ENCODE results near the gene ADAMTS17.

Gene ADAMTS17

DNA sequence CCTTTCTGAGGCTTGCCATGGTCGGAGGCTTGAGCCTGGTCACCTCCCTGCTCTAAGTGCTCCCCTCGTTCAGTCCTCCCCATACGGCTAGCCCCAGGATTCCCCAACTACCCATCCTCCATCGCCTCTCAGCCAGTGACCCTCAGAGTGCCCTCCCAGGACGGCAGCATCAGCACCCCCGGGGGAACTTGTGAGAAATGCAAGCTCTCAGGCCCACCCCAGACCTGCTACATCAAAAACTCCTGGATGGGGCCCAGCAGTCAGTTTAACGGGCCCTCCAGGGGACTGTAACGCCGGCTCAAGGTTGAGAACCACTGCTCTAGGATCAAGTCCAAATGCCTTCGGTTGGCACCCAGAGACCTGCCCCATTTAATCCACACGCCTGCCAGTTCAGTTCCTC, 6.9 kb downstream of the ADAMTS17 start:
- DNase-seq (ENCODE audit: low read depth) = no peak

DNA sequence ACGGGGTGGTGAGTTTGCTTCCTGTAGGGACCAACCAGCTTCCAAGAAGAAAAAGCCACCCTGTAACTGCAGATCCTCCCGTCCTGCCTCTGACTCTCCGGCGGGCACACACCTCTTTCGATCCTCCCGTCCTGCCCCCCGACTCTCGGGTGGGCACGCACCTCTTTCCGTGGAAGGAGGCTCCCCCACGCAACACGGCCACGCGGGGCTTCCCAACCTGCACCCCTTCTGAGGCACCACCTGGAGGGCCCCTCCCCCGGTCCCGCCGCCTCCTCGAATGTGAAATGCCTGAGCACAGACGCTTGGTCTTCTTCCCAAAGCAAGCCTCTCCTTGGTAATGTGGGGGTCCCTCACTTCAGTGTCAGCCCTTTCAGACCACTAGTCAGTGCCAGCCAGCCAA, 7.3 kb downstream of the ADAMTS17 start:
- no peak overlapping the region for H3K4me3 ChIP-seq (ENCODE audit: low read depth, low read length)
- DNase-seq (ENCODE audit: low read depth) = no peak
- TF ChIP-seq, protein P1, sequence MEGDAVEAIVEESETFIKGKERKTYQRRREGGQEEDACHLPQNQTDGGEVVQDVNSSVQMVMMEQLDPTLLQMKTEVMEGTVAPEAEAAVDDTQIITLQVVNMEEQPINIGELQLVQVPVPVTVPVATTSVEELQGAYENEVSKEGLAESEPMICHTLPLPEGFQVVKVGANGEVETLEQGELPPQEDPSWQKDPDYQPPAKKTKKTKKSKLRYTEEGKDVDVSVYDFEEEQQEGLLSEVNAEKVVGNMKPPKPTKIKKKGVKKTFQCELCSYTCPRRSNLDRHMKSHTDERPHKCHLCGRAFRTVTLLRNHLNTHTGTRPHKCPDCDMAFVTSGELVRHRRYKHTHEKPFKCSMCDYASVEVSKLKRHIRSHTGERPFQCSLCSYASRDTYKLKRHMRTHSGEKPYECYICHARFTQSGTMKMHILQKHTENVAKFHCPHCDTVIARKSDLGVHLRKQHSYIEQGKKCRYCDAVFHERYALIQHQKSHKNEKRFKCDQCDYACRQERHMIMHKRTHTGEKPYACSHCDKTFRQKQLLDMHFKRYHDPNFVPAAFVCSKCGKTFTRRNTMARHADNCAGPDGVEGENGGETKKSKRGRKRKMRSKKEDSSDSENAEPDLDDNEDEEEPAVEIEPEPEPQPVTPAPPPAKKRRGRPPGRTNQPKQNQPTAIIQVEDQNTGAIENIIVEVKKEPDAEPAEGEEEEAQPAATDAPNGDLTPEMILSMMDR (IDR thresholded peaks at IDR 0.05; ENCODE audit: control insufficient read depth, extremely low read depth, insufficient read depth) = no peak

More for the DNA sequence above, 6.9 kb downstream of the ADAMTS17 start:
- H3K4me3 ChIP-seq (ENCODE audit: low read depth, low read length) = no peak overlapping the region
- TF ChIP-seq, protein P1 (IDR thresholded peaks at IDR 0.05; ENCODE audit: control insufficient read depth, extremely low read depth, insufficient read depth) = no peak

DNA sequence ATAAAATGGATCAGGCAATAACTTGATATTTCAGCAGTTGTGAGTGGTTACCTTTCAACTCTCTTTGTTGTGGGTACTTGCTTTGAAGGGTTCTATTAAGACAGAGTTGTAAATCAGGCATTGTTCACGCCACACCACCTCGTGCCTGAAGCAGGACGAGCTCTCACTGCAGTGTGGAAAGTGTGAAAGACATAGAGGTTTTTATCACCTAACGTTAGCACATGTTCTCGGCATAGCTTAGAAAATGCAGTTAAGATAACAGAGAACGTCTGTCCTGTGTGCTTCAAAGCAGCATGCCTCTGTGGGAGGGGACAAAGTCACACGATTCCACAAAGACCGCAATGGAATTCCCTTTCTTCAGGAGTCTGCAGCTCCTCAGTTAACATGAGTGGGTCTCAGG, 7.8 kb downstream of the ADAMTS17 start:
- no peak overlapping the region for H3K4me3 ChIP-seq (ENCODE audit: low read depth, low read length)
- no peak for DNase-seq (ENCODE audit: low read depth)

DNA sequence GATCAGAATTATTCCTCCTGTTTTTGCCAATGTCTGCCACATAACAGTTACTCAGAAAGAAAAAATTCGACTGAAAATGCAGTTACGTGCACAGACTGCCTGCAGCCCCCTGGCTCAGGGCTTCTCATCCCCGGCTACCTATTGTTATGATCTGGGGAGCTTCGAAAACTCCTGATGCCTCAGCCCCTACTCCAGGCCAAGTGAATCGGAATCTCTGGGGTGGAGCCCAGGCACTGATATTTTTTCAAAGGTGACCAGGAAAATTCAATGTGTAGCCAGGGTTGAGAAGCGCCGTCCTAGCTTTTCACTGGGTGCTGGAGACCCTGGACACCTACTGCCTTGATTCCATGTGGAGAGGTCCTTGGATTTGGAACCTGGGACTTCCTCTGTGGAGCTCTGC, 8.5 kb downstream of the ADAMTS17 start:
- TF ChIP-seq, protein P1 (IDR thresholded peaks at IDR 0.05; ENCODE audit: control insufficient read depth, extremely low read depth, insufficient read depth) = no peak
- no peak for DNase-seq (ENCODE audit: low read depth)
- H3K4me3 ChIP-seq (ENCODE audit: low read depth, low read length) = no peak overlapping the region

More for the DNA sequence above, 7.8 kb downstream of the ADAMTS17 start:
- TF ChIP-seq, protein P1 (IDR thresholded peaks at IDR 0.05; ENCODE audit: control insufficient read depth, extremely low read depth, insufficient read depth) = no peak

DNA sequence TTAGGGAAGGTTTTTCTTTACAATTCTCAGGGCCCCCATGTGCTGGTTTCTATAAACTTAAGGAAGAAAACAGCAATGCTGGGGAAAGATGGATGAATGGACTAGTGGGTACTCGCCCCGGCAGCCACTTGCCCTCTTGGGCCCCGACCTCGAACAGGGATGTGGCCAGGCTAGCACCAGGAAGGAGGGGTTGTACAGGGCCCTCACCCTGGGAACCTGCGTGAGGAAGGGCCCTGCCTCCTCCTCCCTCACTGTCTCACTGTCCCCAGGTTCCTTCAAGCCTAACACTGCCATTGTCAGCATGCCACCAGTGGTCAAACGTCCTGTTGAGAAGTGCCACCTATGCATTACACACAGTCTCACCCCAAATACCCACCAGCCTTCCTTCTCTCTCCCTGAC, 9.1 kb downstream of the ADAMTS17 start:
- no peak overlapping the region for H3K4me3 ChIP-seq (ENCODE audit: low read depth, low read length)
- no peak for DNase-seq (ENCODE audit: low read depth)
- TF ChIP-seq, protein P1 (IDR thresholded peaks at IDR 0.05; ENCODE audit: control insufficient read depth, extremely low read depth, insufficient read depth) = no peak

DNA sequence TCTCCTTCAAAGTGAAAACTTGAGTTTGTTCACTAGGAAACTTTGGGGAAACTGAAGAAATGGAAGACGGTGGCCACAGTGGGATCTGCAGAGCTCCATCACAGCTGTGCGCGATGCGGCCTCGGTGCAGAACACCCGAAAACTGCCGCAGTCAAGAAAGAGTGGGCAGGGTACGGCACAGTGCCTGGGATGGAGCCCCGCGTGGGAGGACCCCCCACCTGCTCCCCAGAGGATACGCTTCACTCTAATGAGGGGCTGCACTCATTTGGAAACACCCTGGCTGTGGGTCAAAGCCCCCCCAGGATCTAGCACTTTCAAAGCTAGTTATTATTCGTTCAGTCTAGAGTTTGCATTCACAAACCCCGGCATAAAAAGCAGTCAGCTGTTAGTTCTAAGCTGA, 9.5 kb downstream of the ADAMTS17 start:
- TF ChIP-seq, protein P1 (IDR thresholded peaks at IDR 0.05; ENCODE audit: control insufficient read depth, extremely low read depth, insufficient read depth) = no peak
- no peak overlapping the region for H3K4me3 ChIP-seq (ENCODE audit: low read depth, low read length)
- no peak for DNase-seq (ENCODE audit: low read depth)

DNA sequence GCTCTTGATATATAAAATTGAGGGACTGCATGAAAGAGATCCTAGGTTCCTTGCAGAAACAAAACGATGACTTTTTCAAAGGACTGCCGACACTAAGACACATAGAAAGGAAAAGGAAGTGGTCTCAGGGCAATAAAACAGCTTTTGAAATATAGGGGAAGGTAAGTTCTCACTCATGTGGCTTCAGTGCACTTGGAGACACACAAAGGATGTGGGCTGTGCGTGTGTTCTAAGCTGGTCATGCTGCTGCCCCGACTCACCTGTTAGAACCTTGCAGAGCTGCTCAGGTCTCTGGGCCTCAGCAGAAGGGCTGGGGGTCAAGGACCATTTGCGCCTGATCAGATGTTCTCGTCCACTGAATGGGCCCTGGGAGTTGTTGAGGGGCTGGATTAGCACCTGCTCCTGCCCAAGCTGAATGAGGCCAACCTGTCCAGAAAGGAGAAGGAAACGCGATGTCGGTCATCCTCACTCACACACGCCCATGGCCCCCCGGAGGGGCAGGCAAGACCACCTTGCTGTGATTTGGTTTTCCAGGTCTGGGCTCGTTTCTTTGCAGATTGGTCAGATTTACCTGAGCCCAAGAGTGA, 11.1 kb downstream of the ADAMTS17 start:
- DNase-seq (ENCODE audit: low read depth) = no peak
- TF ChIP-seq, protein P1 (IDR thresholded peaks at IDR 0.05; ENCODE audit: control insufficient read depth, extremely low read depth, insufficient read depth) = no peak
- H3K4me3 ChIP-seq (ENCODE audit: low read depth, low read length) = no peak overlapping the region
